H1 (cell line): ENCODE results near the gene NEK9. TPM values are rescaled to one million over a fixed set of nuclear protein-coding genes. Genes with fewer than 3 reads are reported as not detected.

ENCODE experiments used
- CTCF ChIA-PET: fragments of 300-600 bp; sonication (Branson Sonifier 250); formaldehyde crosslinking; loops from one replicate; lab custom pipeline; 2021; ENCODE audit not compliant: partially characterized antibody; lab: Charles Lee
- POLR2A ChIA-PET: fragments of 300-600 bp; sonication (Branson Sonifier 250); formaldehyde crosslinking; loops from one replicate; lab custom pipeline; 2021; ENCODE audit warnings: inconsistent platforms; ENCODE audit not compliant: partially characterized antibody; lab: Charles Lee
- DNase-seq, 2 experiments: peaks; one replicate each; pipeline versions ENCODE4 v3.0.0 to v3.0.0-alpha.2; 2010 to 2022; ENCODE audit warnings: low spot score in 2 of 2, low read depth in 1 of 2, mixed read lengths in 1 of 2
- FAIRE-seq: peaks from 2 replicates; lab custom pipeline; 2011; peaks lifted over from hg19 to GRCh38; lab: Jason Lieb, UNC
- H2AFZ ChIP-seq: 2 replicates; pipeline ENCODE4 v1.8.1; 2012; ENCODE audit warnings: low read length, inconsistent platforms
- H2AK5ac ChIP-seq: 2 replicates; pipeline ENCODE4 v1.6.1; 2013; ENCODE audit warnings: low read depth, low read length
- H2BK120ac ChIP-seq: replicated peaks from 2 replicates; pipeline ENCODE3; 2013; ENCODE audit warnings: low read depth, low read length, inconsistent platforms
- H2BK12ac ChIP-seq: 2 replicates; pipeline ENCODE4 v1.6.1; 2013; ENCODE audit warnings: low read depth, low read length
- H2BK15ac ChIP-seq: 2 replicates; pipeline ENCODE4 v1.6.1; 2013; ENCODE audit warnings: low read length
- H2BK20ac ChIP-seq: 2 replicates; pipeline ENCODE4 v1.6.1; 2013; ENCODE audit warnings: low read length
- H2BK5ac ChIP-seq: 2 replicates; pipeline ENCODE4 v1.6.1; 2013; ENCODE audit warnings: low read depth, low read length
- H3K14ac ChIP-seq: 2 replicates; pipeline ENCODE4 v1.6.1; 2013; ENCODE audit warnings: inconsistent platforms; ENCODE audit not compliant: insufficient read length
- H3K18ac ChIP-seq: 2 replicates; pipeline ENCODE4 v1.6.1; 2013; ENCODE audit warnings: low read length; ENCODE audit errors: extremely low read depth
- H3K23ac ChIP-seq: 2 replicates; pipeline ENCODE4 v1.6.1; 2013; ENCODE audit warnings: inconsistent platforms; ENCODE audit not compliant: insufficient read length
- H3K23me2 ChIP-seq: 2 replicates; pipeline ENCODE4 v1.6.1; 2013; ENCODE audit warnings: low read depth, low read length
- H3K27ac ChIP-seq: 2 replicates; pipeline ENCODE4 v1.6.1; 2011; ENCODE audit warnings: low read depth, low read length, inconsistent platforms
- H3K27me3 ChIP-seq, 4 experiments: replicated peaks in 1 of 4; 1 replicate in 1 of 4; 2 replicates in 3 of 4; pipeline versions ENCODE4 v1.6.1 to v1.8.1; 2011 to 2013; ENCODE audit warnings: low read length in 3 of 4, mild to moderate bottlenecking in 3 of 4, inconsistent platforms in 2 of 4, mixed read lengths in 2 of 4, moderate library complexity in 1 of 4; ENCODE audit not compliant: control insufficient read depth in 3 of 4, insufficient read depth in 3 of 4; ENCODE audit errors: extremely low read depth in 1 of 4
- H3K36me3 ChIP-seq, 4 experiments: 2 replicates each; pipeline versions ENCODE4 v1.6.1 to v1.8.1; 2011 to 2013; ENCODE audit warnings: mild to moderate bottlenecking in 4 of 4, low read length in 3 of 4, moderate library complexity in 2 of 4, control low read depth in 1 of 4, inconsistent platforms in 1 of 4; ENCODE audit not compliant: insufficient read depth in 4 of 4, control insufficient read depth in 2 of 4
- H3K4ac ChIP-seq: replicated peaks from 2 replicates; pipeline ENCODE3; 2013; ENCODE audit warnings: low read length, low read depth, mixed read lengths, inconsistent platforms; ENCODE audit not compliant: insufficient read length
- H3K4me1 ChIP-seq, 4 experiments: replicated peaks in 1 of 4; 1 replicate in 1 of 4; 2 replicates in 3 of 4; pipeline versions ENCODE4 v1.6.1 to v1.8.1; 2011 to 2013; ENCODE audit warnings: low read length in 3 of 4, inconsistent platforms in 2 of 4, mixed read lengths in 1 of 4; ENCODE audit not compliant: insufficient read depth in 4 of 4, control insufficient read depth in 3 of 4
- H3K4me2 ChIP-seq, 2 experiments: 2 replicates each; pipeline versions ENCODE4 v1.6.1 to v1.8.1; 2011 to 2013; ENCODE audit warnings: low read depth in 2 of 2, low read length in 2 of 2, control low read depth in 1 of 2, inconsistent platforms in 1 of 2, mild to moderate bottlenecking in 1 of 2; ENCODE audit not compliant: insufficient read depth in 1 of 2
- H3K4me3 ChIP-seq, 4 experiments: fragments of 200-600, 300-600 bp in 1 of 4; sonication (generic), shearing (Covaris generic), sonication (Bioruptor Twin) in 1 of 4; 2 replicates each; pipeline versions ENCODE4 v1.5.1 to v1.8.1; 2011 to 2016; ENCODE audit warnings: low read length in 4 of 4, low read depth in 3 of 4, control low read depth in 2 of 4, inconsistent platforms in 2 of 4, mild to moderate bottlenecking in 2 of 4, mixed read lengths in 1 of 4, moderate library complexity in 1 of 4; ENCODE audit not compliant: insufficient read depth in 2 of 4; ENCODE audit errors: extremely low read depth in 1 of 4
- H3K56ac ChIP-seq: replicated peaks from 2 replicates; pipeline ENCODE3; 2013; ENCODE audit warnings: low read depth, mild to moderate bottlenecking, mixed read lengths, low read length, inconsistent platforms; ENCODE audit not compliant: insufficient read length
- H3K79me1 ChIP-seq: 2 replicates; pipeline ENCODE4 v1.6.1; 2013; ENCODE audit warnings: low read depth, low read length, control low read depth
- H3K79me2 ChIP-seq, 2 experiments: 2 replicates each; pipeline versions ENCODE4 v1.6.1 to v1.8.1; 2012 to 2013; ENCODE audit warnings: low read length in 2 of 2, mild to moderate bottlenecking in 2 of 2, inconsistent platforms in 1 of 2; ENCODE audit not compliant: insufficient read depth in 2 of 2, control insufficient read depth in 1 of 2
- H3K9ac ChIP-seq, 4 experiments: replicated peaks in 1 of 4; 1 replicate in 1 of 4; 2 replicates in 3 of 4; pipeline versions ENCODE4 v1.6.1 to v1.8.1; 2011 to 2013; ENCODE audit warnings: low read depth in 3 of 4, low read length in 3 of 4, control low read depth in 2 of 4, mild to moderate bottlenecking in 2 of 4, moderate library complexity in 2 of 4, inconsistent platforms in 1 of 4; ENCODE audit errors: extremely low read depth in 1 of 4
- H3K9me3 ChIP-seq, 2 experiments: 2 replicates each; pipeline versions ENCODE4 v1.6.1 to v1.8.1; 2012 to 2013; ENCODE audit warnings: mild to moderate bottlenecking in 2 of 2, moderate library complexity in 2 of 2, control low read depth in 1 of 2, inconsistent platforms in 1 of 2, low read depth in 1 of 2, low read length in 1 of 2, mixed read lengths in 1 of 2; ENCODE audit not compliant: insufficient read depth in 2 of 2
- H4K20me1 ChIP-seq, 2 experiments: replicated peaks in 1 of 2; 2 replicates each; pipeline versions ENCODE3 to v1.8.1; 2011 to 2013; ENCODE audit warnings: inconsistent platforms in 2 of 2, low read length in 2 of 2, mild to moderate bottlenecking in 1 of 2; ENCODE audit not compliant: insufficient read depth in 2 of 2, control insufficient read depth in 1 of 2
- H4K5ac ChIP-seq: 2 replicates; pipeline ENCODE4 v1.6.1; 2013; ENCODE audit warnings: low read length, low read depth, mixed read lengths, inconsistent platforms; ENCODE audit not compliant: insufficient read length
- H4K8ac ChIP-seq: 2 replicates; pipeline ENCODE4 v1.8.0; 2013; ENCODE audit warnings: mild to moderate bottlenecking, moderate library complexity, low read length, inconsistent platforms; ENCODE audit not compliant: insufficient read depth; ENCODE audit errors: extremely low read depth
- H4K91ac ChIP-seq: replicated peaks from 2 replicates; pipeline ENCODE3; 2013; ENCODE audit warnings: low read length, mixed read lengths, inconsistent platforms; ENCODE audit not compliant: insufficient read length
- GTF2F1 ChIP-seq: IDR thresholded peaks from 2 replicates; pipeline ENCODE4 v1.6.1; 2012; ENCODE audit warnings: low read depth, low read length, improper control_type of control experiment, borderline replicate concordance
- POLR2AphosphoS5 ChIP-seq: IDR thresholded peaks from 2 replicates; pipeline ENCODE4 v1.6.1; 2011; ENCODE audit warnings: low read depth, low read length
- SIRT6 ChIP-seq: IDR thresholded peaks from one replicate; pipeline ENCODE4 v1.7.1; 2012; ENCODE audit warnings: low read length, inconsistent platforms
- SRF ChIP-seq: IDR thresholded peaks from 2 replicates; pipeline ENCODE4 v1.6.1; 2011; ENCODE audit warnings: mild to moderate bottlenecking, low read depth, low read length, moderate library complexity
- WGBS, 2 experiments: shearing (Covaris generic) in 1 of 2; methylation state at CpG; one replicate each; pipeline versions ENCODE4 v1.1.6 to v1.1.7; 2013 to 2015; ENCODE audit warnings: low lambda C conversion rate in 2 of 2, mixed read lengths in 2 of 2, inconsistent platforms in 1 of 2, low coverage in 1 of 2, missing lambda C conversion rate in 1 of 2; ENCODE audit not compliant: insufficient replicate concordance in 2 of 2, insufficient coverage in 1 of 2, insufficient read length in 1 of 2; ENCODE audit errors: extremely low coverage in 1 of 2, missing lambda C conversion rate in 1 of 2; 5-methylcytosine and 5-hydroxymethylcytosine counted together
- polyA plus RNA-seq, 7 experiments: library from polyadenylated mRNA; depleted of rRNA in 3 of 7; stranded (reverse) in 5 of 7; unstranded in 2 of 7; fragments of >200 nt in 5 of 7; fragments of 200-250 nt in 2 of 7; gene quantifications; 1 replicate in 5 of 7; 2 replicates in 1 of 7; 4 replicates in 1 of 7; pipeline versions ENCODE4 v1.2.1 to v1.2.3, GENCODE V29; 2011 to 2013; ENCODE audit warnings: missing spikeins in 2 of 7, mixed read lengths in 2 of 7
- total RNA-seq: library from RNA; stranded (reverse); fragmentation: NEBNext Ultra II Directional; extraction: Animal tissue kit (Norgen Biotek cat#: 25700); gene quantifications from 2 replicates; pipeline ENCODE4 v1.2.1, GENCODE V29; 2021

The NEK9 gene
- total and polyA plus RNA-seq, 2 of the 8 experiments (the other 6 are each of a cell fraction or from before 2014, with no cell fraction given), result 16.0 to 43.6 TPM

DNA sequence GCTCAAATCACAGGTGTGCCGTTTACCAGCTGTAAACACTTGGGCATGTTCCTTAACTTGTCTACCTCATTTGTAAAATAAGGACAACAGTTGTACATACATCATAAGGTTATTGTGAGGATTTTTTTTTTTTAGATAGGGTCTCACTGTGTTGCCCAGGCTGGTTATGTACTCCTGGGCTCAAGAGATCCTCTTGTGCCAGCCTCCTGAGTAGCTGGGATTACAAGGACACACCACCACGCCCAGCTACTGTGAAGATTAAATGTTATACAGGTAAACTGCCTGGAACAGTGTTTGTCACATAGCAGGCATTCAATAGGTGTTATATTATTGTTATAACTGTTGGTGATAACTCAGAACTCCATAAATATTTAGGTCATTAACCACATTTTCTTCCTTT is 36.8 kb upstream of the NEK9 start:
- Histone ChIP-seq H3K36me3 (no peaks in the 10 kb centered on the region; a peak in 1 of 8 replicates), H2AFZ (no peak overlapping the region), H3K18ac (no peak overlapping the region), H3K14ac (no peak overlapping the region), H3K27me3 (no peaks in the 10 kb centered on the region), H4K91ac (no peak overlapping the region), H3K27ac (no peak overlapping the region), H4K20me1 (peaks cover 0 to 4% of the 10 kb centered on the region in 2 experiments), H3K23me2 (no peaks in the 10 kb centered on the region), H3K23ac (no peak overlapping the region), H3K4me1 (no peaks in the 10 kb centered on the region), H4K8ac (no peak overlapping the region), H2BK12ac (no peak overlapping the region), H3K9ac (no peak overlapping the region), H2BK15ac (no peak overlapping the region), H3K4ac (no peak overlapping the region), H3K4me3 (no peak overlapping the region), H3K4me2 (no peak overlapping the region), H3K79me2 (peaks cover 6 to 92% of the 10 kb centered on the region in 2 experiments), H3K79me1 (peaks cover 6% of the 10 kb centered on the region; the same call in 1 of the 2 replicates), H2BK5ac (no peak overlapping the region), H2BK20ac (no peak overlapping the region), H2AK5ac (no peak overlapping the region), H4K5ac (no peak overlapping the region), H2BK120ac (no peak overlapping the region), H3K9me3 (no peaks in the 10 kb centered on the region), H3K56ac (no peak overlapping the region)
- DNase-seq (no peak), FAIRE-seq (no peak)
- POLR2A ChIA-PET, result interaction anchor here (0.8 to 1.1 kb wide), 4 partner anchors 12 to 115 kb away, joined by 3 read pairs; partner anchors contain the start of genes FOS and NEK9
- CTCF ChIA-PET, result interaction anchor here (0.6 to 1.8 kb wide), 9 partner anchors 22 to 344 kb away, joined by 3 to 6 read pairs (median 3); no protein-coding TSS in a partner anchor
- TF ChIP-seq GTF2F1 (no peak), SIRT6 (no peak), SRF (no peak), POLR2AphosphoS5 (no peak)
- 96% methylated on average over 2 of the region's 2 CpGs; no CpG with 5 or more reads in 1 of the 2 experiments for WGBS, 2 experiments
